T follicular helper cell (primary cell): ENCODE data around the gene PRAMEF10.
"Not testable (repeated sequence)": the region's sequence is repeated elsewhere in the genome, so short reads cannot be mapped to it uniquely, and the experiment has no call there.

Experiments
- DNase-seq: peaks from one replicate; pipeline ENCODE4 v3.0.0-alpha.2; 2020; ENCODE audit warnings: low read depth
- total RNA-seq, 2 experiments: gene quantifications; one replicate each; lab custom pipeline; 2026; lab: John Stamatoyannopoulos, UW

The PRAMEF10 gene, protein sequence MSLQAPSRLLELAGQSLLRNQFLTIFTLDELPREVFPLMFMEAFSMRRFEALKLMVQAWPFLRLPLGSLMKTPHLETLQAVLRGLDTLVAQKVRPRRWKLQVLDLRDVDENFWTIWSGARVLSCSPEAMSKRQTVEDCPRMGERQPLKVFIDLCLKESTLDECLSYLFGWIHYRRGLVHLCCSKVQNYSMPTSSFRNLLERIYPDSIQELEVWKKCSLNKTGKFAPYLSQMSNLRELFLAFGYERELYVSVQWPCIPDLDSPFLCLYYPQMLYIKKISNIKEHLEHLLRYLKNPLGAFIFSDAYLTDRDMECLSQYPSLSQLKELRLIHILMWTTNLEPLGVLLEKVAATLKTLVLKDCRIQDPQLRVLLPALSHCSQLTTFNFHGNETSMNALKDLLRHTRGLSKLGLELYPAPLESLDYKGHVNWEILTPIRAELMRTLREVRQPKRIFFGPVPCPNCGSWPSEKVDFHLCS
- 0 reads per million in 2 experiments for total RNA-seq

GRCh38 chr1:12898170-12898569, at the start of gene PRAMEF10:
Gene PRAMEF10, minus strand, starts transcription at chr1:12898270. Its CDS starts 2,423 bp downstream, at chr1:12895847.
- not testable (repeated sequence) for DNase-seq

DNA sequence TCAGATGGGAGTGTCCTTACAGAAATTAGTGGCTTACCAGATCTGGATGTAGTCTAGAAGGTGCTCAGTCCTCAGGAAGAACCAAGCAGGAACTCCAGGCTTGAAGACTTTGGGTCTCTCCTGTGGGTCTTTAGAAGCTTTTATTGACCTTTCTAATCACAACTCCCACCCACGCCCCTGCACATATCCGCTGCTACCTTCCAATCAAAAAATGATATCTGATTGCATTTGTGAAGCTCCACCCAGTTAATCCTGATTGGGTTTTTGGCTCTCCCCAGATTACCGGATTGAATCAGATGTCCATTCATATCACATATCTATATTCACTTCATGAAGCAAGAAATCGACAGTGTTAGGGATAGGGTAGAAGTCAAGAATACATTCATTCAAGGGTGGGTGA, 49.4 kb upstream of the PRAMEF10 start, which contains the start of gene PRAMEF6:
Gene PRAMEF6 (minus strand): TSS at position 101 of the 400 bp plus-strand sequence. CDS start 5,062 bp downstream, outside the sequence.
- not testable (repeated sequence) for DNase-seq

DNA sequence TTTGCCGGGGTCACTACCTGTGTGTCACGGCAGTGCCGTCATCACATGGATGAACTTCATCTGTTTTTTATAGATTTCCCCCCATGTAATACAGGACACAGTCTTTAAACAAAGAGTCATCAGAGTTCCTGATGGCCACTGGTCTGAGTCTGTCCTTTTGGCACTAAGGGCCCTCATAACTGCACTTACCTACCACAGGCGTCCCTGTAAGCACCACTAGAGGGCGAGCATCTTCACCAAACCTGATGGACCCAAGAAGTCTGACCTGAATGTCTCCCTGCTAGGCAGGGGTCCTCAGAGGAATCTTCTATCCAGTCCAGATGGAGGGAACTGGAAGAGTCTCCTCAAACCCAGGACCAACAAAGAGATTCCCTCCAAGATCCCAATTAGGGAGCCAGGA, 26.3 kb upstream of the PRAMEF10 start:
- DNase-seq = not testable (repeated sequence)

- DNase-seq = not testable (repeated sequence)
Measured at GRCh38 chr1:12921749-12922148, 23.7 kb upstream of the PRAMEF10 start.

DNA sequence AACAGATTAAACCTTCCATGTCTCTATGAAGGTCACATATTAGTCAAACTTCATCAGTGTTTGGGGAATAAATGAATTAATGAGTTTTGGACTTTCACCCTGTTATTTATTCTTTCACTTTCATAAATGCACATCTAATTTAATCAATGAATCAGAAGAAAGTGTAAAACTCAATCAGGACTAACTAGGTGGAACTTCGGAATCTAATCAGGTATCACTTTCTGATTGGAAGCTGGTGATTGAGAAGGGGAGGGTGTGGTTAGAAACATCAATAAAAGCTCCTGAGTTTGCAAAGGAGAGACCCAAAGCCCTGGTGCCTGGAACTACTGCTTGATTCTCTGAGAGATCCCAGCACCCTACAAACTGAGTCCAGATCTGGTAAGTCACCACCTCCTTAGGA, 18.2 kb upstream of the PRAMEF10 start, which contains the start of gene PRAMEF7:
Gene PRAMEF7 (plus strand): TSS at position 301 of the 400 bp plus-strand sequence. CDS start 1,083 bp downstream, outside the sequence.
- not testable (repeated sequence) for DNase-seq

- not testable (repeated sequence) for DNase-seq
Measured at GRCh38 chr1:12903793-12904572, 5.9 kb upstream of the PRAMEF10 start.

- not testable (repeated sequence) for DNase-seq
Measured at GRCh38 chr1:12899186-12899585, 1.1 kb upstream of the PRAMEF10 start.

GRCh38 chr1:12886101-12886500, 12.0 kb downstream of the PRAMEF10 start, which contains the start of gene PRAMEF4:
Gene PRAMEF4, minus strand, starts transcription at chr1:12886201. Its CDS starts 2,807 bp downstream, at chr1:12883394.
- DNase-seq = not testable (repeated sequence)

DNA sequence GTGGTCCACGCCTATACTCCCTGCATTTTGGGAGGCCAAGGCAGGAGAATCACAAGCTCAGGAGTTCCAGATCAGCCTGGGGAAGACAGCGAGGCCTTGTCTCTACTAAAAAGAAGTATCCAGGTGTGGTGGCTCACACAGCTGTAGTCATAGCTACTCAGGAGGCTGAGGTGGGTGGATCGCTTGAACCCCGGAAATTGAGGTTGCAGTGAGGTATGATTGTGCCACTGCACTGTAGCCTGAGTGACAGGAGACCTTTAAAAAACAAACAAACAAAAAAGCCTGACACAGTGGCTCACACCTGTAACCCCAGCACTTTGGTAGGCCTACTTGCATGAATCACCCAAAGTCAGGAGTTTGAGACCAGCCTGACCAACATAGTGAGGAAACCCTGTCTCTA, 19.6 kb downstream of the PRAMEF10 start:
- DNase-seq = not testable (repeated sequence)

DNA sequence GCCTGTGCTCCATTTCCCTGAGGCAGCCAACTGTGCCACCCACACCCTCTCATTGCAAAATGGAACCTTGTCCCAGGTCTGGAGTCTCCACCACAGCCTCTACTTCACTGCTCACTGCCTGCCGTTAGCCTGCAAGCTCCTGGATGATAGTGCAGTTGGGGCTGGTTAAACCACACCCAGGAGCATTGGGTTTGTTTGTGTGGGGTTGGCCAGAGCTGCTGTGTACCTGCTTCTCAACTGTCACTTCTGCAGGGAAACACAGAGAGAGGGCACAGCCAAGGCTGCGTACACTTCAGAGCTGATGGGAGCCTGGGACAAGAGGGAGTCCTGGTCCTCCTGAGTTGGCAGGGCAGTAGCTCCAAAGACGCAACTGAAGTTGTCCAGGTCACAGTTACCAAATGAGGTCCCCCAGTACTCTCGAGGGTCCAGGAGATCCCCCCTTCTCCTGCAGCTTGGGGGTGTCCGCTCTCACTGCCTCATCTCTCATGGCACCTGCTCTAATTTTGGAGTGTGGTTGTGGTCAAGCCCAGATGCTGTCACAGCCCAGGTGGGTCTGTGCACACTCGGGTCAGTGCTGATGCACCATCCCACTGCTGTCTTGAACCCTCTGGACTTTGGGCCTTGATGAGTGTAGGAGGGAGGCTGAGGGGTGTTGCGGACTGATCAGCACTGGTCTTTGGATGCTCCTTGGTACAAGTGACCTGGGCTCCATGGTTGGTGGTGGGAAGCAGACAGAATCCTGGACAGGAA, 34.8 kb downstream of the PRAMEF10 start:
- DNase-seq = not testable (repeated sequence)

GRCh38 chr1:12856786-12857185, 41.3 kb downstream of the PRAMEF10 start, which contains the start of gene PRAMEF2:
Gene PRAMEF2, plus strand, starts transcription at chr1:12857086. Its CDS starts 1,924 bp downstream, at chr1:12859010.
- DNase-seq = not testable (repeated sequence)

DNA sequence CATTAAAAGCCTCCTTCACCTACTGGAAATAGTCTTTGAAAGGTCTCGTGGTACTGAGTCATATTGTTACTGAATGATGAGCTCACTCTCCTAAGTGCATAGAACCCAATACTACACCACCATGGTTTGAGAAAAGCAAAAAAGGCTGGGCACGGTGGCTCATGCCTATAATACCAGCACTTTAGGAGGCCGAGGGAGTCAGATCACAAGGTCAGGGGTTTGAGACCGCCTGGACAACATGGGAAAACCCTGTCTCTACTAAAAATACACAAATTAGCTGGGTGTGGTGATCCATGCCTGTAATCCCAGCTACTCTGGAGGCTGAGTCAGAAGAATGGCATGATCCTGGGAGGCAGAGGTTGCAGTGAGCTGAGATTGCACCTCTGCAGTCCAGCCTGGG, 46.3 kb downstream of the PRAMEF10 start:
- DNase-seq = no peak

DNA sequence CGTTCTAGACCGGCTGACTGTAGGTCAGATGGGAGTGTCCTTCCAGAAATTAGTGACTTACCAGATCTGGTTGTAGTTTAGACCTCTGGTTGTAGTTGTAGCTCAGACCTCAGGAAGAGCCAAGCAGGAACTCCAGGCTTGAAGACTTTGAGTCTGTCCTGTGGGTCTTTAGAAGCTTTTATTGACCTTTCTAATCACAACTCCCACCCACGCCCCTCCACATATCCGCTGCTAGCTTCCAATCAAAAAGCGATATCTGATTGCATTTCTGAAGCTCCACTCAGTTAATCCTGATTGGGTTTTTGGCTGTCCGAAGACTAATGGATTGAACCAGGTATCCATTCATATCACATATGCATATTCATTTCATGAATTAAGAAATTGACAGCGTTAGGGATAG, 49.5 kb downstream of the PRAMEF10 start, which contains the start of gene HNRNPCL1:
Gene HNRNPCL1 (minus strand): TSS at position 101 of the 400 bp plus-strand sequence. CDS start 431 bp downstream, outside the sequence.
- DNase-seq = not testable (repeated sequence)
